ENCODE measurements around the gene KIRREL3. TPM values are rescaled to one million over a fixed set of nuclear protein-coding genes. Genes with fewer than 3 reads are reported as not detected.

The KIRREL3 gene
- total and polyA plus RNA-seq, 4 donors = 0.02 to 0.71 (median 0.15) TPM; not detected in 1

DNA sequence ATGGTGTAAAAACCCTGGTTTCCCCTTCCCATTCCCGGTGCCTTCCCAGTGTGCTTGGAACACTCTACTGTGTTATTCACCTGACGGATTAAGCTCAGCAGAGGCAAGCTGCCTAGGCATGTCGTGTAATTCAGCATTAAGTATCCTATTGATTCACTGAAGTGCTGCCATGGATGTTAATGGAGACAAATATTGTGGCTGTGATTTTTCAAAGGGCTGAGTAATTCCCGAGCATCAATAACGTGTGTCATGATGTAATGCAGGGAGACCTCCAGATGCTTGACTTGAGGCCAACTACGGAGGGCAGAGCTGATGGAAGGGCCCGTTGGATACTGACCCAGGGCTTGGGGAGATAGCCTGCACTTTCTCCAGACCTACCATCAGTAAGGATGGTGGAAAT, 376.1 kb downstream of the KIRREL3 start:
- DNase-seq (no peak), ATAC-seq (ENCODE audit: insufficient read depth, low FRiP score) (no peak)
- Histone ChIP-seq H3K36me3 (ENCODE audit: control insufficient read depth in 4 of 4, insufficient read depth in 4 of 4, low read length in 4 of 4) (no peaks in the 10 kb centered on the region), H3K9ac (ENCODE audit: insufficient read depth in 1 of 2, low read length in 2 of 2) (no peak overlapping the region), H3K9me3 (ENCODE audit: control insufficient read depth in 4 of 4, insufficient read depth in 3 of 4, low read length in 3 of 4) (peaks cover 0 to 2% (median 0%) of the 10 kb centered on the region in 4 donors), H3K27ac (ENCODE audit: low read depth in 1 of 2, low read length in 1 of 2) (no peak overlapping the region), H3K27me3 (ENCODE audit: control insufficient read depth in 3 of 3, insufficient read depth in 3 of 3, low read length in 2 of 3) (no peaks in the 10 kb centered on the region), H3K4me3 (no peak overlapping the region), H3K4me1 (ENCODE audit: control insufficient read depth in 5 of 5, insufficient read depth in 5 of 5, low read length in 5 of 5) (no peaks in the 10 kb centered on the region)
- WGBS, 2 donors = 79 to 85% methylated on average over 7 of the region's 7 CpGs
- TF ChIP-seq, protein P1, sequence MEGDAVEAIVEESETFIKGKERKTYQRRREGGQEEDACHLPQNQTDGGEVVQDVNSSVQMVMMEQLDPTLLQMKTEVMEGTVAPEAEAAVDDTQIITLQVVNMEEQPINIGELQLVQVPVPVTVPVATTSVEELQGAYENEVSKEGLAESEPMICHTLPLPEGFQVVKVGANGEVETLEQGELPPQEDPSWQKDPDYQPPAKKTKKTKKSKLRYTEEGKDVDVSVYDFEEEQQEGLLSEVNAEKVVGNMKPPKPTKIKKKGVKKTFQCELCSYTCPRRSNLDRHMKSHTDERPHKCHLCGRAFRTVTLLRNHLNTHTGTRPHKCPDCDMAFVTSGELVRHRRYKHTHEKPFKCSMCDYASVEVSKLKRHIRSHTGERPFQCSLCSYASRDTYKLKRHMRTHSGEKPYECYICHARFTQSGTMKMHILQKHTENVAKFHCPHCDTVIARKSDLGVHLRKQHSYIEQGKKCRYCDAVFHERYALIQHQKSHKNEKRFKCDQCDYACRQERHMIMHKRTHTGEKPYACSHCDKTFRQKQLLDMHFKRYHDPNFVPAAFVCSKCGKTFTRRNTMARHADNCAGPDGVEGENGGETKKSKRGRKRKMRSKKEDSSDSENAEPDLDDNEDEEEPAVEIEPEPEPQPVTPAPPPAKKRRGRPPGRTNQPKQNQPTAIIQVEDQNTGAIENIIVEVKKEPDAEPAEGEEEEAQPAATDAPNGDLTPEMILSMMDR (IDR thresholded peaks at IDR 0.05; ENCODE audit: control extremely low read depth, extremely low read depth) = no peak

DNA sequence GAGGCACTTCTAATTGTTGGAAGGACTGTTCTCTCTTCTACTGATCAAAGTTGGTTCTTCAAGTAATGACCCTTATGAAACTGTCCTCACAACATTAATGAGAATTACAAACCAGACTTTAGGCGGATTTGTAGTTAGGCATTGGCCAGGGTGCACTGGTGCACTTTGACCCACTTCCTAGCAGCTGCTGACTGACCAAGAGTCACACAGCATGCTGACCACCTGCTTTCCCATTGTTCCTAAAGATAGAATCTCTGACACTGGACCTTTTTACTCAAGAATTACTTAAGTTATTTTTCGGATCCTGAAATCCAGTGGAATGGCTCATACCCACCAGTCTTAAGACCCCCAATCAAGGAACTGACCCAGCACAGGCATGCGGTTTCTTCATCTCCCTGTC, 381.1 kb downstream of the KIRREL3 start:
- ATAC-seq (ENCODE audit: insufficient read depth, low FRiP score) (no peak), DNase-seq (no peak)
- Histone ChIP-seq H3K4me3 (no peak overlapping the region), H3K9me3 (ENCODE audit: control insufficient read depth in 4 of 4, insufficient read depth in 3 of 4, low read length in 3 of 4) (no peaks in the 10 kb centered on the region), H3K36me3 (ENCODE audit: control insufficient read depth in 4 of 4, insufficient read depth in 4 of 4, low read length in 4 of 4) (no peaks in the 10 kb centered on the region), H3K27me3 (ENCODE audit: control insufficient read depth in 3 of 3, insufficient read depth in 3 of 3, low read length in 2 of 3) (no peaks in the 10 kb centered on the region), H3K27ac (ENCODE audit: low read depth in 1 of 2, low read length in 1 of 2) (no peak overlapping the region), H3K9ac (ENCODE audit: insufficient read depth in 1 of 2, low read length in 2 of 2) (no peak overlapping the region), H3K4me1 (ENCODE audit: control insufficient read depth in 5 of 5, insufficient read depth in 5 of 5, low read length in 5 of 5) (no peaks in the 10 kb centered on the region)
- WGBS, 2 donors = 87 to 95% methylated on average over 3 of the region's 3 CpGs
- TF ChIP-seq, protein P1 (IDR thresholded peaks at IDR 0.05; ENCODE audit: control extremely low read depth, extremely low read depth) = no peak

DNA sequence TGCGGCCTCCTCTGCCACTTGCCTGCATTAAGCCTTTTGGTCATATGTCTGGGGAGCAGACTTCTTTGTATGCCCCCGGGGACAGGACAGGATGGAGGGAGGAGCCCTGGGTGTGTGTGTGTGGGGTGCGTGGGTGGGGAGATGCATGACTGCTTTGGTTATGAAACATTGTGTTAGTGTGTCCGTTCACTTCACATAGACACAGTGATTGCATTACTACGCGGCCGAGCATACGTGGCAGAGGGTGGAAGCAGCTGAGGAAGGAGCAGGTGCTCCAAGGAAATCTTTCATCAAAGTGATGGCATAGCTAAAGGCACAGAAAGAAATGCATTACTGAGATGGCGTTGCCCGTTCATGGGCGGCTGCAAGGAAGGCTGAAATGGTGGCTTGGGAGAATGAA, 384.7 kb downstream of the KIRREL3 start:
- 93% methylated on average over 11 of the region's 11 CpGs for WGBS, 2 donors
- TF ChIP-seq, protein P1 (IDR thresholded peaks at IDR 0.05; ENCODE audit: control extremely low read depth, extremely low read depth) = no peak
- no peak overlapping the region for H3K4me3 ChIP-seq

DNA sequence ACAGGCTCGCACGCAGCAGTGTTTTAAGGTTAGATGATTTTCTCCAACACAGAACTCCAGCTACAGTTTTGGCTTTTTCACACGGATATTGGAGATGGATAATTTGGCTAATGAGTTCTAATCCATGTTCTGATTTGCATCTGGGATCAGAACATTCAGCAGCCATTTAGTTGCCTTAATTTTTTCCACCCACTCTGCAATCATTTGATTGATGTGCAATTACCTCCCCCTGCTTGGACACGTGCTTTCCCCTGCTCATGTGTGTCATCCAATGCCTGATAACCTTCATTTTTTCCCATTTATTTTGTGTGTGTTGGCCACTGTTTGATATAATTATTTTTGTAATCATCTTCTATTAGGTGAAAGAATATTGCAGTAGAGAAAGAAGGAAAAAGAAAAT, 387.3 kb downstream of the KIRREL3 start:
- H3K27me3 ChIP-seq (ENCODE audit: control insufficient read depth in 3 of 3, insufficient read depth in 3 of 3, low read length in 2 of 3) = peaks cover 0 to 8% (median 0%) of the 10 kb centered on the region in 3 donors

More for the DNA sequence above, 384.7 kb downstream of the KIRREL3 start:
- no peaks in the 10 kb centered on the region for H3K9me3 ChIP-seq (ENCODE audit: control insufficient read depth in 4 of 4, insufficient read depth in 3 of 4, low read length in 3 of 4)
- no peak overlapping the region for H3K27ac ChIP-seq (ENCODE audit: low read depth in 1 of 2, low read length in 1 of 2)
- no peaks in the 10 kb centered on the region for H3K36me3 ChIP-seq (ENCODE audit: control insufficient read depth in 4 of 4, insufficient read depth in 4 of 4, low read length in 4 of 4)
- H3K9ac ChIP-seq (ENCODE audit: insufficient read depth in 1 of 2, low read length in 2 of 2) = no peak overlapping the region
- no peaks in the 10 kb centered on the region for H3K4me1 ChIP-seq (ENCODE audit: control insufficient read depth in 5 of 5, insufficient read depth in 5 of 5, low read length in 5 of 5)
- DNase-seq (no peak), ATAC-seq (ENCODE audit: insufficient read depth, low FRiP score) (no peak)
- peaks cover 0 to 2% (median 0%) of the 10 kb centered on the region in 3 donors for H3K27me3 ChIP-seq (ENCODE audit: control insufficient read depth in 3 of 3, insufficient read depth in 3 of 3, low read length in 2 of 3)

More for the DNA sequence above, 387.3 kb downstream of the KIRREL3 start:
- Histone ChIP-seq H3K4me3 (no peak overlapping the region), H3K9ac (ENCODE audit: insufficient read depth in 1 of 2, low read length in 2 of 2) (no peak overlapping the region), H3K27ac (ENCODE audit: low read depth in 1 of 2, low read length in 1 of 2) (no peak overlapping the region), H3K36me3 (ENCODE audit: control insufficient read depth in 4 of 4, insufficient read depth in 4 of 4, low read length in 4 of 4) (no peaks in the 10 kb centered on the region), H3K4me1 (ENCODE audit: control insufficient read depth in 5 of 5, insufficient read depth in 5 of 5, low read length in 5 of 5) (no peaks in the 10 kb centered on the region), H3K9me3 (ENCODE audit: control insufficient read depth in 4 of 4, insufficient read depth in 3 of 4, low read length in 3 of 4) (no peaks in the 10 kb centered on the region)
- DNase-seq (no peak), ATAC-seq (ENCODE audit: insufficient read depth, low FRiP score) (no peak)
- TF ChIP-seq, protein P1 (IDR thresholded peaks at IDR 0.05; ENCODE audit: control extremely low read depth, extremely low read depth) = no peak
- 85 to 90% methylated on average over 4 of the region's 4 CpGs for WGBS, 2 donors
